ENCODE results near the gene UGT1A7.

DNA sequence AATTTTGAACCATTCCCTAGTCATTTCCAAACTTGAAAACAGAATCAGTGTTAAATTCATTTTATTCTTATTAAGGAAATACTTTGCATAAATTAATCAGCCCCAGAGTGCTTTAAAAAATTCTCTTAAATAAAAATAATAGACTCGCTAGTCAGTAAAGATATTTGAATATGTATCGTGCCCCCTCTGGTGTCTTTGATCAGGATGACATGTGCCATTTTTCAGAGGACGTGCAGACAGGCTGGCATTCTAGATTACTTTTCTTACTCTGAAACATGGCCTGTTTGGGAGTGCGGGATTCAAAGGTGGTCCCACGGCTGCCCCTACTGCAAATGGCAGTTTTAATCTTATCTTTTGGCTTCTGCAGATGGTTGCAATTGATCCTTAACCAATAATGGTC is 90.9 kb downstream of the UGT1A7 start:
- TF ChIP-seq, protein P1, sequence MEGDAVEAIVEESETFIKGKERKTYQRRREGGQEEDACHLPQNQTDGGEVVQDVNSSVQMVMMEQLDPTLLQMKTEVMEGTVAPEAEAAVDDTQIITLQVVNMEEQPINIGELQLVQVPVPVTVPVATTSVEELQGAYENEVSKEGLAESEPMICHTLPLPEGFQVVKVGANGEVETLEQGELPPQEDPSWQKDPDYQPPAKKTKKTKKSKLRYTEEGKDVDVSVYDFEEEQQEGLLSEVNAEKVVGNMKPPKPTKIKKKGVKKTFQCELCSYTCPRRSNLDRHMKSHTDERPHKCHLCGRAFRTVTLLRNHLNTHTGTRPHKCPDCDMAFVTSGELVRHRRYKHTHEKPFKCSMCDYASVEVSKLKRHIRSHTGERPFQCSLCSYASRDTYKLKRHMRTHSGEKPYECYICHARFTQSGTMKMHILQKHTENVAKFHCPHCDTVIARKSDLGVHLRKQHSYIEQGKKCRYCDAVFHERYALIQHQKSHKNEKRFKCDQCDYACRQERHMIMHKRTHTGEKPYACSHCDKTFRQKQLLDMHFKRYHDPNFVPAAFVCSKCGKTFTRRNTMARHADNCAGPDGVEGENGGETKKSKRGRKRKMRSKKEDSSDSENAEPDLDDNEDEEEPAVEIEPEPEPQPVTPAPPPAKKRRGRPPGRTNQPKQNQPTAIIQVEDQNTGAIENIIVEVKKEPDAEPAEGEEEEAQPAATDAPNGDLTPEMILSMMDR (IDR thresholded peaks at IDR 0.05) = no peak
- no peak for TF ChIP-seq POLR2A (IDR thresholded peaks at IDR 0.05)
